ENCODE measurements around the gene PXYLP1. TPM values are rescaled to one million over a fixed set of nuclear protein-coding genes. Genes with fewer than 3 reads are reported as not detected.

The PXYLP1 gene
- total RNA-seq, 2 donors from 2014 or later, result 37.7 to 53.6 TPM

- WGBS, 2 experiments (ENCODE audit: insufficient coverage in 1 of 2, insufficient read length in 1 of 2), result 66 to 72% methylated on average over 4 of the region's 4 CpGs
- Mint-ChIP-seq H3K27ac (no peak overlapping the region), H3K36me3 (ENCODE audit: low read depth) (no peaks in the 10 kb centered on the region), H3K9me3 (peaks cover 20% of the 10 kb centered on the region), H3K4me1 (peaks cover 4% of the 10 kb centered on the region), H3K4me3 (no peak overlapping the region), H3K27me3 (ENCODE audit: insufficient read depth) (no peaks in the 10 kb centered on the region)
- no peak overlapping the region for H3K9ac ChIP-seq (ENCODE audit: extremely low read depth, low read length, poor library complexity, severe bottlenecking)
- no peak for TF ChIP-seq CTCF (conservative IDR thresholded peaks at IDR 0.05)
- H3K27me3 ChIP-seq (ENCODE audit: control insufficient read depth, insufficient read depth, low read length, poor library complexity, severe bottlenecking), result no peaks in the 10 kb centered on the region
- DNase-seq, result no peak
- H3K27ac ChIP-seq (ENCODE audit: low read depth, low read length), result no peak overlapping the region
- H3K4me3 ChIP-seq (ENCODE audit: low read length), result no peak overlapping the region
- no peaks in the 10 kb centered on the region for H3K36me3 ChIP-seq (ENCODE audit: control insufficient read depth, insufficient read depth, low read length)
- no peaks in the 10 kb centered on the region for H3K4me1 ChIP-seq (ENCODE audit: control insufficient read depth, insufficient read depth, low read length)
- H3K9me3 ChIP-seq (ENCODE audit: control insufficient read depth, low read length), result peaks cover 9% of the 10 kb centered on the region
Measured at GRCh38 chr3:141184430-141184829, 47.2 kb upstream of the PXYLP1 start.

DNA sequence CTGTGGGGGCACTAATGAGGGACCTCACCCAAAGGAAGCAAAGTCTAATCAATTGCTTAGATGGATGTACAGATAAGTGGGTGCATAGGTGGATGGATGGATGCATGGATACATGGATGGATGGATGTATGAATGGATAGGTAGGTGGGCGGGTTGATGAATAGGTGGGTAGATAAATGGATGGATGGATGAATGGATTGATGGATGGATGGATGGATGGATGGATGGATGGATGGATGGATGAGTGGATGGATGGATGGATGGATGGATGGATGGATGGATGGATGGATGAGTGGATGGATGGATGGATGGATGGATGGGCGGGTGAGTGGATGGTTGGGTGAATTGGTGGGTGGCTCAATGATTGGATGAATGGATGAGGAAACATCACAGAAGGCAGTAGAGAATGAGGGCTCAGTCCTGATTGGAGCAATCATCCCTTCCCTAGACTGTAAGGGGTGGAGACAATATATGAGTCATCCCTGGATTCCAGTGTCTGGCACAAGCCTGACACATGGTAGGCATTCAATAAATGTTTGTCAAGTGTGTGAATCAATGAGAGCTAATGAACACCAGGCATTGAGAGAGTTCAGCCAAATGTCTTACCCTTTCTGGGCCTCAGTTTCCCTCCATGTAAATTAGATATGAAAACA lies 40.4 kb upstream of the PXYLP1 start:
- Mint-ChIP-seq H3K9me3 (peaks cover 1% of the 10 kb centered on the region), H3K4me3 (no peak overlapping the region), H3K27me3 (ENCODE audit: insufficient read depth) (no peaks in the 10 kb centered on the region), H3K36me3 (ENCODE audit: low read depth) (no peaks in the 10 kb centered on the region), H3K27ac (no peak overlapping the region), H3K4me1 (peaks cover 2% of the 10 kb centered on the region)
- Histone ChIP-seq H3K9ac (ENCODE audit: extremely low read depth, low read length, poor library complexity, severe bottlenecking) (no peak overlapping the region), H3K36me3 (ENCODE audit: control insufficient read depth, insufficient read depth, low read length) (no peaks in the 10 kb centered on the region), H3K9me3 (ENCODE audit: control insufficient read depth, low read length) (no peaks in the 10 kb centered on the region), H3K4me3 (ENCODE audit: low read length) (no peak overlapping the region), H3K27ac (ENCODE audit: low read depth, low read length) (no peak overlapping the region), H3K27me3 (ENCODE audit: control insufficient read depth, insufficient read depth, low read length, poor library complexity, severe bottlenecking) (no peaks in the 10 kb centered on the region), H3K4me1 (ENCODE audit: control insufficient read depth, insufficient read depth, low read length) (no peaks in the 10 kb centered on the region)
- DNase-seq, result no peak
- TF ChIP-seq CTCF (conservative IDR thresholded peaks at IDR 0.05), result no peak
- 93% methylated on average over 2 of the region's 2 CpGs for WGBS, 2 experiments (ENCODE audit: insufficient coverage in 1 of 2, insufficient read length in 1 of 2)

GRCh38 chr3:141192345-141192744 lies 39.3 kb upstream of the PXYLP1 start:
- peak; percentile 100 for DNase-seq
- Mint-ChIP-seq H3K27me3 (ENCODE audit: insufficient read depth) (peaks cover under 1% of the 10 kb centered on the region), H3K36me3 (ENCODE audit: low read depth) (no peaks in the 10 kb centered on the region), H3K9me3 (peaks cover 1% of the 10 kb centered on the region), H3K27ac (no peak overlapping the region), H3K4me1 (peaks cover 2% of the 10 kb centered on the region), H3K4me3 (no peak overlapping the region)
- Histone ChIP-seq H3K36me3 (ENCODE audit: control insufficient read depth, insufficient read depth, low read length) (no peaks in the 10 kb centered on the region), H3K27me3 (ENCODE audit: control insufficient read depth, insufficient read depth, low read length, poor library complexity, severe bottlenecking) (no peaks in the 10 kb centered on the region), H3K4me1 (ENCODE audit: control insufficient read depth, insufficient read depth, low read length) (no peaks in the 10 kb centered on the region), H3K9ac (ENCODE audit: extremely low read depth, low read length, poor library complexity, severe bottlenecking) (no peak overlapping the region), H3K9me3 (ENCODE audit: control insufficient read depth, low read length) (no peaks in the 10 kb centered on the region), H3K4me3 (ENCODE audit: low read length) (no peak overlapping the region), H3K27ac (ENCODE audit: low read depth, low read length) (no peak overlapping the region)
- 0 to 13% methylated on average over 2 to 10 of the region's 11 CpGs for WGBS, 2 experiments (ENCODE audit: insufficient coverage in 1 of 2, insufficient read length in 1 of 2)
- peak; percentile 99 for TF ChIP-seq CTCF (conservative IDR thresholded peaks at IDR 0.05)

Measured in endodermal cell (in vitro differentiated cells).